Measurements from ENCODE around the gene ROR2. TPM values are rescaled to one million over a fixed set of nuclear protein-coding genes. Genes with fewer than 3 reads are reported as not detected.
A peak's percentile ranks its signal among the peaks of the same experiment; 100 is the strongest.

Gene ROR2
- total RNA-seq, 1 experiment from 2014 or later, result 5.9 TPM

DNA sequence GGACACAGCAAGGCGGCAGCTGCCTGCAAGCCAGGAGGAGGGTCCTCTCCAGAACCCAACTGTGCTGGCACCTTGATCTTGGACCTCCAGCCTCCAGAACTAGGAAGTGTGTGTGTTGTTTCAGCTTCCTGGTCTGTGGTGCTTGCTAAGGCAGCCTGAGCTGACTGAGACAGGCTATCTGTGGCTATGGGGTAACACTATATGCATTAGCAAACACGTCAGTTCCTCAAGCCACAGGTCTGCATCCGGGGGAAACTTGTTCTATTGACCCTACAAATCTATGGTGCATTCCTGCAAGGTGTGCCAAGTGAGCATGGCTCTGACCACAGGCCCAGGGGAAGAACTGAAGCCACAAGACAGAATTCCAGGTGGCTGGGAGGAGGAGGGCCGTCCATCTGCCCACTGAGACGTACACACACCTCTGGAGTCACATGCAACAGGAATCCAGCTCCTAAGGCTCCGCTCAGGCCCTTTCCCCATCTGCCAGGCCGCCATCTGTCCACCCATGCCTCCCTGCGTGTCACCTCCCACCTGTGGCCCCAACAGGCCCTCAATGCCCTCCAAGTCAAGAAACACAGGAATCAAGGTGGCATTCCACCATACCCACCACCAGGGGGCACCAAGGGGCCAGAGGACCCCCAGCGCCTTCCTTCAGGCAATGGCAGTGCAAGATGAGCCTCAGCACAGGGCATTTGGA, 174.9 kb downstream of the ROR2 start:
- H3K27me3 ChIP-seq (ENCODE audit: control insufficient read depth, insufficient read depth, low read length), result no peaks in the 10 kb centered on the region
- POLR2A ChIA-PET, result no interaction called here
- no peaks in the 10 kb centered on the region for H3K36me3 ChIP-seq (ENCODE audit: control insufficient read depth, insufficient read depth, low read length)
- H3K9me3 ChIP-seq (ENCODE audit: control insufficient read depth, insufficient read depth, low read depth, low read length), result no peaks in the 10 kb centered on the region
- H3K4me1 ChIP-seq (ENCODE audit: control insufficient read depth, insufficient read depth, low read length), result no peaks in the 10 kb centered on the region
- no TSS peak for BruUV-seq (replicated peaks)
- in situ Hi-C loops (cut with HindIII; ENCODE audit: low pct_unique_long_range_greater_than_20kb, low sequenced_read_pairs), result no loop called here
- DNase-seq (ENCODE audit: low read depth, low spot score), result no peak
- no peak overlapping the region for H3K27ac ChIP-seq (ENCODE audit: low read length)
- no peak overlapping the region for H3K4me3 ChIP-seq (ENCODE audit: low read depth in 2 of 2, low read length in 2 of 2)
- peak; percentile 90 for ATAC-seq
- intact Hi-C loops (cut with micrococcal nuclease; ENCODE audit: unreplicated experiment), result loop anchor here (5.0 kb wide), 1 partner anchor 177 kb away; the partner anchor contains the start of gene ROR2
- peak; percentile 84 for TF ChIP-seq CTCF (IDR thresholded peaks at IDR 0.05)
- no peak for TF ChIP-seq REST (IDR thresholded peaks at IDR 0.05; ENCODE audit: insufficient read depth in 1 of 2, low read depth in 2 of 2, low read length in 1 of 2)
- CTCF ChIA-PET, result no interaction called here

DNA sequence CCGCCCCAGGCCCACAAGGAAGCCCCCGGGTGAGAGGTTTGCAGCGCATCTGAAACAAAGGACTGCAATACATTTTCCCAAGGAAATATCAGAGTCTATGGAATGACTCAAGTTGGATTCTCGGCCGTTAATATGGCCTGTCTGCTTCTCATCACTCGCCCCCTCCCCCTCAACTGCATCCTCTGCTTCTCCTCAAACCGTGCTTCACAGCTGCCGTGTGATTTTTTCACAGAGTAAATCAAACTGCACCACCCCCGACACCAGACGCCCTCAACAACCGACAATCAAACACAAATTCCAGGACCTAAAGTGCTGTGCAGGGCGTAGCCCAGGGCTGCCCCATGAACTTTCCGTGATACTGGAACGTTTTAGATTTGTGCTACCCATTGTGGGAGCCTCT, 176.9 kb downstream of the ROR2 start:
- intact Hi-C loops (cut with micrococcal nuclease; ENCODE audit: unreplicated experiment) (no loop called here), in situ Hi-C loops (cut with HindIII; ENCODE audit: low pct_unique_long_range_greater_than_20kb, low sequenced_read_pairs) (no loop called here)
- no peak for ATAC-seq
- Histone ChIP-seq H3K27ac (ENCODE audit: low read length) (no peak overlapping the region), H3K27me3 (ENCODE audit: control insufficient read depth, insufficient read depth, low read length) (no peaks in the 10 kb centered on the region), H3K4me3 (ENCODE audit: low read depth in 2 of 2, low read length in 2 of 2) (no peak overlapping the region), H3K9me3 (ENCODE audit: control insufficient read depth, insufficient read depth, low read depth, low read length) (no peaks in the 10 kb centered on the region), H3K36me3 (ENCODE audit: control insufficient read depth, insufficient read depth, low read length) (no peaks in the 10 kb centered on the region), H3K4me1 (ENCODE audit: control insufficient read depth, insufficient read depth, low read length) (no peaks in the 10 kb centered on the region)
- TF ChIP-seq CTCF (IDR thresholded peaks at IDR 0.05) (no peak), SIN3A (IDR thresholded peaks at IDR 0.05; ENCODE audit: borderline replicate concordance, insufficient read depth, low read depth, low read length) (no peak), TCF7L2 (IDR thresholded peaks at IDR 0.05; ENCODE audit: low read depth, low read length) (no peak), REST (IDR thresholded peaks at IDR 0.05; ENCODE audit: insufficient read depth in 1 of 2, low read depth in 2 of 2, low read length in 1 of 2) (no peak), POLR2AphosphoS5 (IDR thresholded peaks at IDR 0.05; ENCODE audit: low read depth, low read length) (no peak)
- CTCF ChIA-PET, result no interaction called here
- BruUV-seq (replicated peaks), result no TSS peak
- no peak for DNase-seq (ENCODE audit: low read depth, low spot score)
- POLR2A ChIA-PET, result no interaction called here

Measured in Panc1 (cell line).